ENCODE measurements around the gene CAPN5. TPM values are rescaled to one million over a fixed set of nuclear protein-coding genes. Genes with fewer than 3 reads are reported as not detected.

Gene CAPN5
- total and polyA plus RNA-seq, 2 donors (not counting 1 experiment from before 2014, with no cell fraction given): 17.5 to 20.4 TPM

DNA sequence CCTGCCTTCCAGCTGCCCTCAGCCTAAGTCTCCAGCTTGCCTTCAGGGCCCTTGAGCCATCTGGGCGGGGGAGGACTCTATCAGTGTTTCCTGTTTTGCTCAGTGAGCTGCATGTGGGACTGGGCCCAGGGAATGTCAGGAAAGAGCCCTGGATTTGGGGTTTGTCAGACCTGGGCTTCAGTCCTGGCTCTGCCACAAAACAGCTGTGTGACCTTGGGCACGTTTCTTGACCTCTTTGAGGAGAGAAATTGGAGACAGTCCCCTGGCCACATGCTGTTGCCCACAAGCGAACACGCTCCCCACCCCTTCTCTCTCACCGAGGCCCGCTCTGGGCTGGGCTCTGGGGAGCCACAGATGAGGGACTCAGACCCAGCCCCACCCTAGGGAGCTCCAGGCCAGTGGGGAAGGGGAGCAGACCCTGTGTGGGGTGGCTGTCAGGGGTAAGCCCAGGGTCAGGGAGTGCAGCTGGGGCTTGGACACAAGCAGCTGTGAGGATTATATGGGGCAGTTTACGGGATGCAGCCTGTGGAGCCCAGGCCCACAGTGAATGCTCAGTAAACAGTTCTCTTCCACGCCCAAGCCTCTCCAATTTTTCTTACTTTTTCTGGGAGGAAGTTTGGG lies 73.6 kb downstream of the CAPN5 start:
- H3K4me1 ChIP-seq (ENCODE audit: control insufficient read depth, extremely low read depth, insufficient read depth, low read length): peaks cover 2% of the 10 kb centered on the region
- no peak overlapping the region for H3K4me2 ChIP-seq (ENCODE audit: extremely low read depth, insufficient read depth, low read length)
- H3K36me3 ChIP-seq (ENCODE audit: control insufficient read depth, insufficient read depth, low read length): no peaks in the 10 kb centered on the region
- peaks cover 3% of the 10 kb centered on the region for H3K27me3 ChIP-seq (ENCODE audit: control insufficient read depth, insufficient read depth, low read length)
- H3K79me2 ChIP-seq (ENCODE audit: control insufficient read depth, insufficient read depth, low read length): no peaks in the 10 kb centered on the region
- TF ChIP-seq EZH2 (IDR thresholded peaks at IDR 0.05; ENCODE audit: low read length, missing control alignments): no peak
- TF ChIP-seq, protein P1, sequence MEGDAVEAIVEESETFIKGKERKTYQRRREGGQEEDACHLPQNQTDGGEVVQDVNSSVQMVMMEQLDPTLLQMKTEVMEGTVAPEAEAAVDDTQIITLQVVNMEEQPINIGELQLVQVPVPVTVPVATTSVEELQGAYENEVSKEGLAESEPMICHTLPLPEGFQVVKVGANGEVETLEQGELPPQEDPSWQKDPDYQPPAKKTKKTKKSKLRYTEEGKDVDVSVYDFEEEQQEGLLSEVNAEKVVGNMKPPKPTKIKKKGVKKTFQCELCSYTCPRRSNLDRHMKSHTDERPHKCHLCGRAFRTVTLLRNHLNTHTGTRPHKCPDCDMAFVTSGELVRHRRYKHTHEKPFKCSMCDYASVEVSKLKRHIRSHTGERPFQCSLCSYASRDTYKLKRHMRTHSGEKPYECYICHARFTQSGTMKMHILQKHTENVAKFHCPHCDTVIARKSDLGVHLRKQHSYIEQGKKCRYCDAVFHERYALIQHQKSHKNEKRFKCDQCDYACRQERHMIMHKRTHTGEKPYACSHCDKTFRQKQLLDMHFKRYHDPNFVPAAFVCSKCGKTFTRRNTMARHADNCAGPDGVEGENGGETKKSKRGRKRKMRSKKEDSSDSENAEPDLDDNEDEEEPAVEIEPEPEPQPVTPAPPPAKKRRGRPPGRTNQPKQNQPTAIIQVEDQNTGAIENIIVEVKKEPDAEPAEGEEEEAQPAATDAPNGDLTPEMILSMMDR (conservative IDR thresholded peaks at IDR 0.05 in 1 of 2, IDR thresholded peaks at IDR 0.05 in 1 of 2; ENCODE audit: low read depth in 1 of 2, low read length in 2 of 2): no peak
- H3K9me3 ChIP-seq (ENCODE audit: control insufficient read depth, insufficient read depth, low read depth, low read length): no peaks in the 10 kb centered on the region
- DNase-seq (ENCODE audit: low read depth in 2 of 2): peak; percentile 33 to 38
- H3K9ac ChIP-seq (ENCODE audit: insufficient read depth, low read length): no peak overlapping the region
- H2AFZ ChIP-seq (ENCODE audit: low read length): no peak overlapping the region
- H3K4me3 ChIP-seq (replicated peaks in 1 of 4; ENCODE audit: control extremely low read depth in 1 of 4, insufficient read depth in 1 of 4, low read depth in 3 of 4, low read length in 4 of 4): no peak overlapping the region
- no peaks in the 10 kb centered on the region for H4K20me1 ChIP-seq (ENCODE audit: control insufficient read depth, extremely low read depth, insufficient read depth, low read length)
- H3K27ac ChIP-seq (ENCODE audit: insufficient read depth, low read length): no peak overlapping the region

DNA sequence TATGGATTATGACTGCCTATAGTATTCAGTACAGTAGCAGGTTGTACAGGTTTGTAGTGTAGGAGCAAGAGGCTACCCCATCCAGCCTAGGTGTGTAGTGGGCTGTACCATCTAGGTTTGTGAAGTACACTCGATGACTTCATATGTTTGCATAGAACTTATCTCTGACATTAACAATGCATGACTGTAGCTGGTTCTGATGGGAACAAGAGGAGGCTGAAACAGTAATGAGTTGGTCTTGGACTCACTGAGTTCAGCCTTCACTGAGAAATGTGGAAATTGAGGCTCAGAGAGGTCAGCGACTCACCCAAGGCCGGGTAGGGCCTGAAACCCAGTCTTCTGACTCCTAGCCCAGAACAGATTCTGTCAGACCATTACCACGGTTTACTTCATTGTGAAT lies 74.3 kb downstream of the CAPN5 start:
- Histone ChIP-seq H3K79me2 (ENCODE audit: control insufficient read depth, insufficient read depth, low read length) (no peaks in the 10 kb centered on the region), H3K36me3 (ENCODE audit: control insufficient read depth, insufficient read depth, low read length) (no peaks in the 10 kb centered on the region), H3K9me3 (ENCODE audit: control insufficient read depth, insufficient read depth, low read depth, low read length) (no peaks in the 10 kb centered on the region), H3K4me2 (ENCODE audit: extremely low read depth, insufficient read depth, low read length) (no peak overlapping the region), H3K27ac (ENCODE audit: insufficient read depth, low read length) (no peak overlapping the region), H2AFZ (ENCODE audit: low read length) (no peak overlapping the region), H3K27me3 (ENCODE audit: control insufficient read depth, insufficient read depth, low read length) (peaks cover 3% of the 10 kb centered on the region), H3K9ac (ENCODE audit: insufficient read depth, low read length) (no peak overlapping the region), H3K4me3 (replicated peaks in 1 of 4; ENCODE audit: control extremely low read depth in 1 of 4, insufficient read depth in 1 of 4, low read depth in 3 of 4, low read length in 4 of 4) (no peak overlapping the region), H3K4me1 (ENCODE audit: control insufficient read depth, extremely low read depth, insufficient read depth, low read length) (peaks cover 2% of the 10 kb centered on the region), H4K20me1 (ENCODE audit: control insufficient read depth, extremely low read depth, insufficient read depth, low read length) (no peaks in the 10 kb centered on the region)
- TF ChIP-seq, protein P1 (conservative IDR thresholded peaks at IDR 0.05 in 1 of 2, IDR thresholded peaks at IDR 0.05 in 1 of 2; ENCODE audit: low read depth in 1 of 2, low read length in 2 of 2): no peak
- no peak for TF ChIP-seq EZH2 (IDR thresholded peaks at IDR 0.05; ENCODE audit: low read length, missing control alignments)
- peak; percentile 45 to 84 for DNase-seq (ENCODE audit: low read depth in 2 of 2)

- H3K27ac ChIP-seq (ENCODE audit: insufficient read depth, low read length): no peak overlapping the region
- H3K4me2 ChIP-seq (ENCODE audit: extremely low read depth, insufficient read depth, low read length): no peak overlapping the region
Observed at GRCh38 chr11:77141475-77141874, 74.7 kb downstream of the CAPN5 start.

More at GRCh38 chr11:77141475-77141874, 74.7 kb downstream of the CAPN5 start:
- H3K4me3 ChIP-seq (replicated peaks in 1 of 4; ENCODE audit: control extremely low read depth in 1 of 4, insufficient read depth in 1 of 4, low read depth in 3 of 4, low read length in 4 of 4): no peak overlapping the region
- DNase-seq (ENCODE audit: low read depth in 2 of 2): no peak
- TF ChIP-seq EZH2 (IDR thresholded peaks at IDR 0.05; ENCODE audit: low read length, missing control alignments): no peak
- TF ChIP-seq, protein P1 (conservative IDR thresholded peaks at IDR 0.05 in 1 of 2, IDR thresholded peaks at IDR 0.05 in 1 of 2; ENCODE audit: low read depth in 1 of 2, low read length in 2 of 2): no peak
- H3K9ac ChIP-seq (ENCODE audit: insufficient read depth, low read length): no peak overlapping the region
- H3K36me3 ChIP-seq (ENCODE audit: control insufficient read depth, insufficient read depth, low read length): no peaks in the 10 kb centered on the region
- H3K4me1 ChIP-seq (ENCODE audit: control insufficient read depth, extremely low read depth, insufficient read depth, low read length): peaks cover 2% of the 10 kb centered on the region
- peaks cover 3% of the 10 kb centered on the region for H3K27me3 ChIP-seq (ENCODE audit: control insufficient read depth, insufficient read depth, low read length)
- no peaks in the 10 kb centered on the region for H3K79me2 ChIP-seq (ENCODE audit: control insufficient read depth, insufficient read depth, low read length)
- H3K9me3 ChIP-seq (ENCODE audit: control insufficient read depth, insufficient read depth, low read depth, low read length): no peaks in the 10 kb centered on the region
- no peaks in the 10 kb centered on the region for H4K20me1 ChIP-seq (ENCODE audit: control insufficient read depth, extremely low read depth, insufficient read depth, low read length)
- no peak overlapping the region for H2AFZ ChIP-seq (ENCODE audit: low read length)

Data from fibroblast of lung (primary cell).